GM18519 (cell line): ENCODE data around the gene FUT8.

Experiments
- ATAC-seq: cut with Tn5 transposase; IDR thresholded peaks from one replicate; pipeline ENCODE4 v1.9.1; 2021; ENCODE audit warnings: mild to moderate bottlenecking, moderate library complexity; ENCODE audit not compliant: unreplicated experiment, low FRiP score

The FUT8 gene

DNA sequence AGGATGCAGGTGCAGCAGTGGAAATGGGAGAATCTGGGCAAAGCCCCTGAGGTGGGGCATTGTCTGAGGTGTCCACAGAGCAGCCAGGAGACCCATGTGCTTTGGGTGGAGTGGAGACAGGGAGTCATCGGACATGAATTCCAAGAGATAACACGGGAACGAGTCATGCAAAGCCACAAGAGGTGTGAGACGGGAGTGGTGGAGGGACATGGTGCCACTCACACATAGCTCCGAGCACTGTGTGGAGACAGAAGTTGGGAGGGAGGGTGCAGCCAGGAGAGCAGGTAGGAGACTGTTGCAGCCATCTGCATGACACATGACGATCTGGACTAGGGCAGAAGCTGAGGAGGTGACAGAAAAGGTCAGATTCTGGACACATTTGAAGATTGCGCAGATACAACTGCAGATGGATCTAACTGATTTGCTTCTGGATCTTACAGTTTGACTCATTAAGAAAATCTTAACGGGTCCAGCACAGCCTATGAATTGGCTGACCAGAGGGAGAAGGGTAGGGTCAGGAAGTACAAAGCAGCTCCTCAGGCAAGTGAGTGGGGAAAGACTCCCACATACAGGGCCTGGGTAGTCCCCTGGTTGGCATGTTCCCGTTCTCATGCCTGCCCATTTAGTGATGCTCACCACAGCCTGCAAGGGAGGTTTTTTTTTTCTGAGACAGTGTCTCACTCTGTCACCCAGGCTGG is 379.8 kb downstream of the FUT8 start:
- no peak for ATAC-seq
